Mammary epithelial cell (primary cell): Measurements from ENCODE around the gene GLIPR2.

Experiments used
- EZH2 ChIP-seq: IDR thresholded peaks from 2 replicates; pipeline ENCODE4 v1.6.1; 2012; ENCODE audit warnings: low read length, inconsistent platforms, borderline replicate concordance
- TF ChIP-seq, protein P1 (sequence below), 2 donors: IDR thresholded peaks in 1 of 2; conservative IDR thresholded peaks in 1 of 2; 2 replicates each; pipeline ENCODE4 v1.5.1; 2011 to 2012; ENCODE audit warnings: inconsistent platforms in 2 of 2, low read length in 2 of 2, mild to moderate bottlenecking in 2 of 2, control low read depth in 1 of 2, low read depth in 1 of 2; ENCODE audit not compliant: insufficient read depth in 1 of 2; ENCODE audit errors: extremely low read depth in 1 of 2

DNA sequence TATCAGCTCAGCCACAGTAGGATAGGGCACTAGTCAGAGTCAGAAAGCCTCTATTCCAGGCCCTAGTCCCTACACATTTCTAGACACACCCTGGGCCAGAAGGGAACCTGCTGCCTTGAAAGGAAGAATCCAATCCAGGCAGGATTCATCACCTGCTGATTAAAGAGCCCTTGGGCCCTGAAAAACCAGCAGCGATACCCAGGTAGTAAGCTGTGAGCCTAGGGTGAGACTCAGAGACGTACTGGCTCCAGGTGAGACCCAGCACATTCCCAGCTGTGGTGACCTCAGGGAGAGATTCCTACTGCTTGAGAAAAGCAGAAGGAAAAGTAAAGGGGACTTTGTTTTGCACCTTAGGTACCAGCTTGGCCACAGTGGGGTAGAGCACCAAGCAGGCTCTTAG lies 37.3 kb downstream of the GLIPR2 start:
- TF ChIP-seq, protein P1, sequence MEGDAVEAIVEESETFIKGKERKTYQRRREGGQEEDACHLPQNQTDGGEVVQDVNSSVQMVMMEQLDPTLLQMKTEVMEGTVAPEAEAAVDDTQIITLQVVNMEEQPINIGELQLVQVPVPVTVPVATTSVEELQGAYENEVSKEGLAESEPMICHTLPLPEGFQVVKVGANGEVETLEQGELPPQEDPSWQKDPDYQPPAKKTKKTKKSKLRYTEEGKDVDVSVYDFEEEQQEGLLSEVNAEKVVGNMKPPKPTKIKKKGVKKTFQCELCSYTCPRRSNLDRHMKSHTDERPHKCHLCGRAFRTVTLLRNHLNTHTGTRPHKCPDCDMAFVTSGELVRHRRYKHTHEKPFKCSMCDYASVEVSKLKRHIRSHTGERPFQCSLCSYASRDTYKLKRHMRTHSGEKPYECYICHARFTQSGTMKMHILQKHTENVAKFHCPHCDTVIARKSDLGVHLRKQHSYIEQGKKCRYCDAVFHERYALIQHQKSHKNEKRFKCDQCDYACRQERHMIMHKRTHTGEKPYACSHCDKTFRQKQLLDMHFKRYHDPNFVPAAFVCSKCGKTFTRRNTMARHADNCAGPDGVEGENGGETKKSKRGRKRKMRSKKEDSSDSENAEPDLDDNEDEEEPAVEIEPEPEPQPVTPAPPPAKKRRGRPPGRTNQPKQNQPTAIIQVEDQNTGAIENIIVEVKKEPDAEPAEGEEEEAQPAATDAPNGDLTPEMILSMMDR (conservative IDR thresholded peaks at IDR 0.05 in 1 of 2, IDR thresholded peaks at IDR 0.05 in 1 of 2; ENCODE audit: extremely low read depth in 1 of 2, insufficient read depth in 1 of 2, low read depth in 1 of 2, low read length in 2 of 2) = no peak
- no peak for TF ChIP-seq EZH2
